OCI-LY7 (cell line): Measurements from ENCODE around the gene NUDCD3.

Experiments
- CTCF ChIP-seq: fragments of 200-600 bp; sonication (generic); conservative IDR thresholded peaks from 2 replicates; pipeline ENCODE4 v1.5.1; 2014; ENCODE audit warnings: mild to moderate bottlenecking, antibody characterized with exemption, low read length, moderate library complexity, mixed read lengths
- EZH2phosphoT487 ChIP-seq: fragments of 200-600 bp; sonication (generic); IDR thresholded peaks from 2 replicates; pipeline ENCODE4 v1.6.1; 2018; ENCODE audit warnings: low read depth, borderline replicate concordance, mild to moderate bottlenecking, mixed run types, antibody characterized with exemption, low read length, moderate library complexity, mixed read lengths

- TF ChIP-seq CTCF (no peak), EZH2phosphoT487 (no peak)
These were observed 40.9 kb downstream of the NUDCD3 start for GRCh38 chr7:44449584-44449928.
